DND-41 (cell line): ENCODE measurements around the gene RHPN2.
"Not testable (repeated sequence)": the region's sequence is repeated elsewhere in the genome, so short reads cannot be mapped to it uniquely, and the experiment has no call there.

Experiments used
- CTCF ChIP-seq: IDR thresholded peaks from 2 replicates; pipeline ENCODE4 v1.5.1; 2012; ENCODE audit warnings: borderline replicate concordance, low read length, moderate library complexity, mild to moderate bottlenecking; ENCODE audit not compliant: poor library complexity, severe bottlenecking; ENCODE audit errors: extremely low read depth
- EZH2 ChIP-seq: IDR thresholded peaks from 3 replicates; pipeline ENCODE4 v1.6.1; 2012; ENCODE audit warnings: borderline replicate concordance, low read depth, mild to moderate bottlenecking, moderate library complexity, low read length, inconsistent platforms; ENCODE audit not compliant: severe bottlenecking

DNA sequence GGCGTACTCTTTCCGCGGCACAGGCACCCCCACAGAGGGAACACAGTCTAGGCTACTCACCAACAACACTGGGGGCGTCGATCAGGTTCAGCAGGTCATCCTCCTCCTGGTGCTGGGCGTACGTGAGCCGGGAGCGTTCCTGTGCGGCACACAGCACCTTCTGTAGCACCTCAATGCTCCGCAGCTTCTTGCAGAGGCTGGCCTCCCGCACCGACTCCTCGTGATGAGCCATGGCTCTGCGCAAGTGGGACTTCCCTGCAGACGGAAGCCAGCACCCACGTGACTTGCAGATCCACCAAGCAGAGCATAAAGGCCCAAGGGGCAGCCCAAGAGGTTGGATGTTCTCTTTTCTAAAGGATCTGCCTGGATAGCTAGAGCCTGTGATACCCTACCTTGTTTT, 68.7 kb downstream of the RHPN2 start:
- TF ChIP-seq EZH2, CTCF: not testable (repeated sequence)
